NB4 (cell line): ENCODE data around the gene TMEM258.

Experiments
- DNase-seq: peaks from one replicate; pipeline ENCODE4 v3.0.0; 2010; ENCODE audit warnings: low read depth
- H3K4me3 ChIP-seq: one replicate; pipeline ENCODE4 v1.5.1; 2011; ENCODE audit warnings: mild to moderate bottlenecking, low read depth, low read length, moderate library complexity
- CTCF ChIP-seq: IDR thresholded peaks from one replicate; pipeline ENCODE4 v1.5.1; 2012; ENCODE audit warnings: low read depth, low read length
- MAX ChIP-seq: IDR thresholded peaks from 2 replicates; pipeline ENCODE4 v1.6.1; 2011; ENCODE audit warnings: low read depth, low read length
- MYC ChIP-seq: IDR thresholded peaks from 2 replicates; pipeline ENCODE4 v1.6.1; 2011; ENCODE audit warnings: low read depth, low read length
- POLR2A ChIP-seq: IDR thresholded peaks from 2 replicates; pipeline ENCODE4 v1.6.1; 2011; ENCODE audit warnings: mild to moderate bottlenecking; ENCODE audit not compliant: insufficient read length; ENCODE audit errors: extremely low read depth

Gene TMEM258

GRCh38 chr11:61810671-61811175 lies 18.3 kb upstream of the TMEM258 start:
- no peak for TF ChIP-seq MYC
- TF ChIP-seq POLR2A, result no peak
- no peak for TF ChIP-seq MAX
- TF ChIP-seq CTCF, result no peak
- H3K4me3 ChIP-seq, result no peak overlapping the region
- DNase-seq, result no peak

- DNase-seq, result no peak
- no peak for TF ChIP-seq MYC
- no peak for TF ChIP-seq MAX
- H3K4me3 ChIP-seq, result no peak overlapping the region
These were observed 14.4 kb upstream of the TMEM258 start for GRCh38 chr11:61806785-61807184.

GRCh38 chr11:61805146-61805545 lies 12.7 kb upstream of the TMEM258 start:
- no peak for TF ChIP-seq MAX
- no peak for TF ChIP-seq POLR2A
- no peak for TF ChIP-seq MYC
- TF ChIP-seq CTCF, result no peak
- peak; percentile 38 for DNase-seq
- no peak overlapping the region for H3K4me3 ChIP-seq

GRCh38 chr11:61803889-61804647 lies 11.7 kb upstream of the TMEM258 start:
- DNase-seq, result no peak
- no peak overlapping the region for H3K4me3 ChIP-seq
- TF ChIP-seq MYC (no peak), MAX (no peak), POLR2A (no peak), CTCF (no peak)

GRCh38 chr11:61802605-61803004 lies 10.2 kb upstream of the TMEM258 start:
- TF ChIP-seq CTCF, result no peak
- TF ChIP-seq MAX, result no peak
- no peak for TF ChIP-seq MYC
- H3K4me3 ChIP-seq, result no peak overlapping the region

GRCh38 chr11:61800331-61801281 lies 8.2 kb upstream of the TMEM258 start:
- no peak for DNase-seq
- no peak overlapping the region for H3K4me3 ChIP-seq
- no peak for TF ChIP-seq MAX
- no peak for TF ChIP-seq CTCF
- TF ChIP-seq POLR2A, result no peak
- TF ChIP-seq MYC, result no peak

More at GRCh38 chr11:61802605-61803004, 10.2 kb upstream of the TMEM258 start:
- DNase-seq, result no peak
